Tibial artery (tissue), 4 donors: ENCODE measurements around the gene UGGT2.

Experiments
- DNase-seq, 2 donors: peaks; one replicate each; pipeline ENCODE4 v3.0.0-alpha.2; 2019
- H3K27ac ChIP-seq, 2 donors: fragments of 200-600 bp; sonication (generic) in 1 of 2; 1 replicate in 1 of 2; 2 replicates in 1 of 2; pipeline ENCODE4 v1.5.1; 2018 to 2019; ENCODE audit warnings: mild to moderate bottlenecking in 1 of 2
- H3K27me3 ChIP-seq, 2 donors: fragments of 200-600 bp; sonication (generic) in 1 of 2; one replicate each; pipeline versions ENCODE4 v1.5.1 to v1.6.0; 2016 to 2019
- H3K36me3 ChIP-seq, 3 donors: fragments of 200-600 bp; sonication (generic) in 2 of 3; one replicate each; pipeline ENCODE4 v1.5.1; 2016 to 2019; ENCODE audit warnings: mild to moderate bottlenecking in 2 of 3
- H3K4me1 ChIP-seq, 4 donors: fragments of 200-600 bp; sonication (generic) in 2 of 4; 1 replicate in 3 of 4; 2 replicates in 1 of 4; pipeline ENCODE4 v1.5.1; 2016 to 2019
- H3K4me3 ChIP-seq, 2 donors: fragments of 200-600 bp; sonication (generic) in 1 of 2; 1 replicate in 1 of 2; 2 replicates in 1 of 2; pipeline ENCODE4 v1.5.1; 2018 to 2019; ENCODE audit warnings: mild to moderate bottlenecking in 2 of 2
- H3K9me3 ChIP-seq, 3 donors: fragments of 200-600 bp; sonication (generic) in 1 of 3; one replicate each; pipeline ENCODE4 v1.5.1; 2016 to 2019
- CTCF ChIP-seq, 2 experiments: fragments of 200-600 bp in 1 of 2; fragments of 450-650 bp in 1 of 2; IDR thresholded peaks; one replicate each; pipeline ENCODE4 v1.5.1; 2017 to 2019; ENCODE audit warnings: antibody characterized with exemption in 2 of 2, mild to moderate bottlenecking in 1 of 2, moderate library complexity in 1 of 2
- intact Hi-C: fragments of 100-400 bp; cut with DNase I; formaldehyde crosslinking; loops from one replicate; pipeline ENCODE4 v1.15.0; 2023; ENCODE audit warnings: low total_unique reads

The UGGT2 gene

DNA sequence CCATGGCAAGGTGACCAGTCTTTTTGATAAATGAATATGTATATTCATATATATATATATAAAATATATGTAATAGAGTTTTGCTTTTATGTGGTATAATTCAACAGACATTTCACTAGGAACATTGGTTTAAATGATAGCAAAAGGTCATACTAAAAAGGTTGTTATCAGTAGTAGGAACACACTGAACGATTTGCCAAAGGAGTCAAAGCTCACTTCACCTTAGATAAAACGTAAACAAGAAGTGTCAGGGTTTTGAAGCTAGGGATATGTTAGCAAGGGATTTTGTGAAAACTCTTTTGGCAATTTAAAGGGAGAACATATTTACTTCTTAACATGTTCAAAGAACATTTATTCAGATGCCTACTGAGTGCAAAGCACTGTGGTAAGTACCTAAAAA lies 28.7 kb upstream of the UGGT2 start:
- no peak overlapping the region for H3K27ac ChIP-seq
- no peaks in the 10 kb centered on the region for H3K27me3 ChIP-seq
- intact Hi-C loops: no loop called here
- no peaks in the 10 kb centered on the region for H3K4me1 ChIP-seq
- no peaks in the 10 kb centered on the region for H3K9me3 ChIP-seq
- no peaks in the 10 kb centered on the region for H3K36me3 ChIP-seq
- TF ChIP-seq CTCF (IDR thresholded peaks at IDR 0.05): no peak
- no peak overlapping the region for H3K4me3 ChIP-seq
- DNase-seq: no peak

DNA sequence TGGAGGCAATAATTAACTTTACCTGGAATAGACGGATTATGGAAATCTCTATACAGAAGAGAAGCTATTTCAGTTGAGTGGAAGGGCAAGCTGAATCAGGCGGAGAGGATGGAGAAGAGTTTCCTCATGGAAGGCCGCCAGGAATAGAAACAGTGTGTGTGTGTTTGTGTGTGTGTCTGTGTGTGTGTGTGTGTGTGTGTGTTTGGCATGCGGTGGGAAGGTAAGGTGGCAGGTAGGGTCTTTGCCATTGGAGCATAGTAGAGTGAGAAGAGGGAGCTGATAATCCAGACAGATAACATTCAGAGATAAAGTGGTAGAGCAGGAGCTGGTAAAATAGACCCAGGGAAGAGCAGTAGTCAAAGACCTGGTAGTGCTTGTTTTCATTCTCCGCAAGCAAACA lies 27.5 kb upstream of the UGGT2 start:
- Histone ChIP-seq H3K4me3 (no peak overlapping the region), H3K9me3 (no peaks in the 10 kb centered on the region), H3K27me3 (no peaks in the 10 kb centered on the region), H3K36me3 (no peaks in the 10 kb centered on the region), H3K4me1 (no peaks in the 10 kb centered on the region), H3K27ac (no peak overlapping the region)
- intact Hi-C loops: no loop called here
- DNase-seq: no peak
- no peak for TF ChIP-seq CTCF (IDR thresholded peaks at IDR 0.05)

DNA sequence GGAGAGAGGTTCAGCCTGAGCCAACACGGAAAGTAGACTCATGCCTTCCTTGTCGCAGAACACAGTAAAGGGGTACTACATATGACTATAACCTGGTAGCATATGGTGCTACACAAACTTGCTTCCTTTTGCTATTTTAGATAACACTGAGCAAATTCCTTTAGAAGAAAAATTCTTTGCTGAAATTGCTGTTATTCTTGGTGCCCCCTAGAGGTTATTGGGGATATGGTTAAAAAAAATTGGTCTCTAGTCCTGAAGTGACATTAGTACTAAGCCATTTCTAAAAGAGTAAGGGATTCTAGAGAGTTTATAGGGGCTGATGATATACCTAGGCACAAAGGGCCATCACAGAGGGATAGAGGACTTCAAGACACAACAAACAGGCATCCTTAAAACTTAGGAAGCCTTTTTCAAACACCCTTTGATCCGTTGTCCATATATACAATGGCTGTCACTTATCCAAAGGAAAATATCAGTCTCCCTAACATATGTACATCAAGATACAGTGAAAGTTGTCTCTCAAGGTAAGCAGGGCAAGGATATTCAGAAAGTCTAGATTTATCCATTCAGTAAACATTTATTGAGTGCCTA lies 22.8 kb upstream of the UGGT2 start:
- H3K27me3 ChIP-seq: no peaks in the 10 kb centered on the region
- H3K27ac ChIP-seq: no peak overlapping the region
- DNase-seq: no peak
- H3K4me3 ChIP-seq: no peak overlapping the region
- H3K4me1 ChIP-seq: no peaks in the 10 kb centered on the region
- H3K9me3 ChIP-seq: no peaks in the 10 kb centered on the region
- peak; percentile 44 to 51 for TF ChIP-seq CTCF (IDR thresholded peaks at IDR 0.05)
- intact Hi-C loops: no loop called here
- no peaks in the 10 kb centered on the region for H3K36me3 ChIP-seq

- no peak for TF ChIP-seq CTCF (IDR thresholded peaks at IDR 0.05)
- intact Hi-C loops: no loop called here
- H3K4me3 ChIP-seq: no peak overlapping the region
- H3K36me3 ChIP-seq: no peaks in the 10 kb centered on the region
- no peak for DNase-seq
- H3K27ac ChIP-seq: no peak overlapping the region
- no peaks in the 10 kb centered on the region for H3K9me3 ChIP-seq
- no peaks in the 10 kb centered on the region for H3K27me3 ChIP-seq
- no peaks in the 10 kb centered on the region for H3K4me1 ChIP-seq
These were observed 19.2 kb upstream of the UGGT2 start for GRCh38 chr13:96072392-96072791.

DNA sequence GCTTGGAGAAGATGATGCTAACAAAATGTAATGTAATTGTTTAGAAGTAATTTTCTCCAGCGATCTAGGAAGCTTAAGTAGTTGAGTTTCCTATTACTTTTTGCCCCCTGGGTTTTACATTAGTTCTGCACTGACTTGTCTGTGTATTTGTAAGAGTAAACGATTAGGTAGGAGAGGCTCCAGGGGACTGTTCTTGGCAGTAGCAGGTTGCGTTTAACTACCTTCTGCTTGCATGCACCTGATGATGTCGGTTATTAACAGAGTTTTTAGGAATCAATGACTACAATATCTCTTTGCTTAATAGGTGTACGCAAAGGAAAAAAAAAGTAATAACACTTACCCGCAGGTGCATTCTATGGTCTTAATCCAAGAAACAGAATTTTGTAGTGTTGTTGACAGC lies 18.3 kb upstream of the UGGT2 start:
- Histone ChIP-seq H3K27ac (no peak overlapping the region), H3K27me3 (no peaks in the 10 kb centered on the region), H3K4me3 (no peak overlapping the region), H3K4me1 (no peaks in the 10 kb centered on the region), H3K9me3 (no peaks in the 10 kb centered on the region), H3K36me3 (no peaks in the 10 kb centered on the region)
- intact Hi-C loops: no loop called here
- TF ChIP-seq CTCF (IDR thresholded peaks at IDR 0.05): no peak
- DNase-seq: no peak

DNA sequence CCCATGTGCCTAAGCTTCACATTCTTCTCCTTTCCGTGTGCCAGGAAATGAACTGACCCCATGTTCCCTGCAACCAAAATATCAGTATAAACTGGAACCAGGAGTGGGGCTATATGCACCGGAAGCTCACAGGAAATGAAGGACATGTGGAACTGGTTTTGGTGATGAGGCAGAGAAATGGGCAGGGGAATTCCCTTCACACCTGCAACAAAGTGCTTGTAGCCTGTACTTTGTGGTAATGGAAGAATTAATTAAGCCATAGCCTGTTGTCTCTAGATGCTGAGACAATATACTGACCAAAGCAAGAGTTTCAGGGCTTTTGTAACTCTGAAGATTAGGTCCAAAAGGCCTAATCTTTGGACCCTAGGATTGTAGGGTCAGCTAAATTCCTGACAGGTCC lies 15.5 kb upstream of the UGGT2 start:
- Histone ChIP-seq H3K4me3 (no peak overlapping the region), H3K27me3 (no peaks in the 10 kb centered on the region), H3K9me3 (no peaks in the 10 kb centered on the region), H3K36me3 (no peaks in the 10 kb centered on the region), H3K27ac (no peak overlapping the region), H3K4me1 (no peaks in the 10 kb centered on the region)
- intact Hi-C loops: no loop called here
- no peak for TF ChIP-seq CTCF (IDR thresholded peaks at IDR 0.05)
- DNase-seq: no peak
